ENCODE results near the gene SH3PXD2B. TPM values are rescaled to one million over a fixed set of nuclear protein-coding genes. Genes with fewer than 3 reads are reported as not detected.

The SH3PXD2B gene
- total RNA-seq, 1 donor from 2014 or later, result 62.4 TPM

DNA sequence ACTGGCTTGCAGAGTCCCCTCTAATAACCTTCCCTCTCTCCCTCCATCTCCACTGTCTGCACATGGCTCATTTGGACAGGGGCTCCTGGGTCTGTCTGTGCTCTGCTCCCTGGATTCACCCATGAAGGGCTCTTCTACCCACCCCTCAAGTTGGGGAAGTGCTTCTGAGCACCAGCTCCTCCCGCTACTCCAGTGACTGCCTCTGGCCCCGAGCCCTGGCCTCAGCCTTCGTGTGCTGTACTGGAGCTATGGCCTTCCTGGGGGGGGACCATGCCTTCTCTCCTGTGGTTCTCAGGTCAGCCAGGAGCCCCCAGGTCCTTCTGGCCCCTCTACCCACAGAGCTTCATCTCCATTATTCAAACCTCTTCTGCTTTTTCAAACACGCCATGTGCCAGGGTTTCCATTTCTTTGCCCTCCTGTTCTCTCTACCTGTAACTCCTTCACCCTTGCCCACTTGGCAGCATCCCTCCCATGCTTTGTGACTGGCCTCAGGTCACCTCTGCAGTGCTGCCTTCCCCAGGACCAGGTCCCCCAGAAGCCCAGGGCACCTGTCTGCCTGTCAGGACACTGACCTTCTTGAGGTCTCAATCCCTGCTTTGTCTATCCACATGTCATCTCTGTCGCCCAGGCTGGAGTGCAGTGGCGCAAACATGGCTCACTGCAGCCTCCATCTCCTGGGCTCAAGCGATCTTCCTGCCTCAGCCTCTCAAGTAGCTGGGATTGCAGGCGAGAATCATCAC, 9.5 kb downstream of the SH3PXD2B start:
- no peak for DNase-seq (ENCODE audit: low read depth)
- Histone ChIP-seq H3K4me3 (ENCODE audit: low read depth, low read length) (no peak overlapping the region), H3K27me3 (ENCODE audit: control insufficient read depth, insufficient read depth, low read length) (no peaks in the 10 kb centered on the region), H3K36me3 (ENCODE audit: control insufficient read depth, insufficient read depth, low read length) (peaks cover 1% of the 10 kb centered on the region)
- TF ChIP-seq, protein P1, sequence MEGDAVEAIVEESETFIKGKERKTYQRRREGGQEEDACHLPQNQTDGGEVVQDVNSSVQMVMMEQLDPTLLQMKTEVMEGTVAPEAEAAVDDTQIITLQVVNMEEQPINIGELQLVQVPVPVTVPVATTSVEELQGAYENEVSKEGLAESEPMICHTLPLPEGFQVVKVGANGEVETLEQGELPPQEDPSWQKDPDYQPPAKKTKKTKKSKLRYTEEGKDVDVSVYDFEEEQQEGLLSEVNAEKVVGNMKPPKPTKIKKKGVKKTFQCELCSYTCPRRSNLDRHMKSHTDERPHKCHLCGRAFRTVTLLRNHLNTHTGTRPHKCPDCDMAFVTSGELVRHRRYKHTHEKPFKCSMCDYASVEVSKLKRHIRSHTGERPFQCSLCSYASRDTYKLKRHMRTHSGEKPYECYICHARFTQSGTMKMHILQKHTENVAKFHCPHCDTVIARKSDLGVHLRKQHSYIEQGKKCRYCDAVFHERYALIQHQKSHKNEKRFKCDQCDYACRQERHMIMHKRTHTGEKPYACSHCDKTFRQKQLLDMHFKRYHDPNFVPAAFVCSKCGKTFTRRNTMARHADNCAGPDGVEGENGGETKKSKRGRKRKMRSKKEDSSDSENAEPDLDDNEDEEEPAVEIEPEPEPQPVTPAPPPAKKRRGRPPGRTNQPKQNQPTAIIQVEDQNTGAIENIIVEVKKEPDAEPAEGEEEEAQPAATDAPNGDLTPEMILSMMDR (IDR thresholded peaks at IDR 0.05; ENCODE audit: insufficient read depth, low read length, poor library complexity, severe bottlenecking), result no peak

- Histone ChIP-seq H3K27me3 (ENCODE audit: control insufficient read depth, insufficient read depth, low read length) (no peaks in the 10 kb centered on the region), H3K36me3 (ENCODE audit: control insufficient read depth, insufficient read depth, low read length) (peaks cover 1% of the 10 kb centered on the region), H3K4me3 (ENCODE audit: low read depth, low read length) (no peak overlapping the region)
- no peak for DNase-seq (ENCODE audit: low read depth)
- TF ChIP-seq, protein P1 (IDR thresholded peaks at IDR 0.05; ENCODE audit: insufficient read depth, low read length, poor library complexity, severe bottlenecking), result no peak
Observed at GRCh38 chr5:172444110-172444510, 10.2 kb downstream of the SH3PXD2B start.

DNA sequence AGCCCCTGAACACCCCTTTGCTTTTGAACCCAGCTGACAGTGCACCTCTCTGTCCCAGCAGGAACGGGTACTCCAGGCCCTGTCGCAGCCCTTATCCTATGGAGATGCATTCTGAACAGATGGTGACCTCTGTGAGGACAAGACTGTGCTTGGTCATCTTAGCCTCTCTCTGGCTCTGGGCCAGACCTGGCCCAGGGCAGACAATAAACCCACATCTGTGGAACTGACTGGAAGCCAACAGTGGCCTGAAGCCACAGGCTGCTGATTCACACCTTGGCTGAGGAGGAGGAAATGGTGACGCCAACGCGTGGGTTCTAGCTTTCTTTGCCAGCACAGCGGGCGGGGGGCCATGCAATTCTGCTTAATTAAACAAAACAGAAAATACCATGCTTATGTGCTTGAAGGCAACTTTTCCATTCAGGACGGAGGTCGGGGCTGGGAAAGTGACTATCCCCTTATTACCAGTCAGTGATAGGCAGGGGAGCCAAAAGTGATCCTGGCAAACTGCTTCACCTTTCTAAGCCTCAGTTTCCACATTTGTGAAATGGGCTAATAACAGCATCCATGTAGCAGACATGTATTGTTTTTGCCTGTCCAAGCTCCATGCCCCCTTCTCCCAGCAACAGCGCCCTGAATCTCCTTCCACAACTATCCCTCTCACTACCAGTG, 10.8 kb downstream of the SH3PXD2B start:
- Histone ChIP-seq H3K4me3 (ENCODE audit: low read depth, low read length) (no peak overlapping the region), H3K36me3 (ENCODE audit: control insufficient read depth, insufficient read depth, low read length) (peaks cover 1% of the 10 kb centered on the region), H3K27me3 (ENCODE audit: control insufficient read depth, insufficient read depth, low read length) (no peaks in the 10 kb centered on the region)
- TF ChIP-seq, protein P1 (IDR thresholded peaks at IDR 0.05; ENCODE audit: insufficient read depth, low read length, poor library complexity, severe bottlenecking), result no peak
- peak; percentile 84 for DNase-seq (ENCODE audit: low read depth)

- Histone ChIP-seq H3K27me3 (ENCODE audit: control insufficient read depth, insufficient read depth, low read length) (no peaks in the 10 kb centered on the region), H3K4me3 (ENCODE audit: low read depth, low read length) (no peak overlapping the region), H3K36me3 (ENCODE audit: control insufficient read depth, insufficient read depth, low read length) (peaks cover 1% of the 10 kb centered on the region)
- DNase-seq (ENCODE audit: low read depth), result no peak
- TF ChIP-seq, protein P1 (IDR thresholded peaks at IDR 0.05; ENCODE audit: insufficient read depth, low read length, poor library complexity, severe bottlenecking), result no peak
Observed at GRCh38 chr5:172442592-172442991, 11.7 kb downstream of the SH3PXD2B start.

- Histone ChIP-seq H3K4me3 (ENCODE audit: low read depth, low read length) (no peak overlapping the region), H3K27me3 (ENCODE audit: control insufficient read depth, insufficient read depth, low read length) (no peaks in the 10 kb centered on the region), H3K36me3 (ENCODE audit: control insufficient read depth, insufficient read depth, low read length) (peaks cover 1% of the 10 kb centered on the region)
- DNase-seq (ENCODE audit: low read depth), result no peak
- TF ChIP-seq, protein P1 (IDR thresholded peaks at IDR 0.05; ENCODE audit: insufficient read depth, low read length, poor library complexity, severe bottlenecking), result no peak
Observed at GRCh38 chr5:172441262-172441751, 13.0 kb downstream of the SH3PXD2B start.

Data from kidney epithelial cell (primary cell).